NB4 (cell line): ENCODE measurements around the gene DTNB.

Source experiments
- MYC ChIP-seq: IDR thresholded peaks from 2 replicates; pipeline ENCODE4 v1.6.1; 2011; ENCODE audit warnings: low read depth, low read length
- POLR2A ChIP-seq: IDR thresholded peaks from 2 replicates; pipeline ENCODE4 v1.6.1; 2011; ENCODE audit warnings: mild to moderate bottlenecking; ENCODE audit not compliant: insufficient read length; ENCODE audit errors: extremely low read depth
- TF ChIP-seq, protein P1 (sequence below): IDR thresholded peaks from one replicate; pipeline ENCODE4 v1.5.1; 2012; ENCODE audit warnings: low read depth, low read length
- TF ChIP-seq, protein P2 (sequence below): IDR thresholded peaks from 2 replicates; pipeline ENCODE4 v1.6.1; 2011; ENCODE audit warnings: low read depth, low read length

DNA sequence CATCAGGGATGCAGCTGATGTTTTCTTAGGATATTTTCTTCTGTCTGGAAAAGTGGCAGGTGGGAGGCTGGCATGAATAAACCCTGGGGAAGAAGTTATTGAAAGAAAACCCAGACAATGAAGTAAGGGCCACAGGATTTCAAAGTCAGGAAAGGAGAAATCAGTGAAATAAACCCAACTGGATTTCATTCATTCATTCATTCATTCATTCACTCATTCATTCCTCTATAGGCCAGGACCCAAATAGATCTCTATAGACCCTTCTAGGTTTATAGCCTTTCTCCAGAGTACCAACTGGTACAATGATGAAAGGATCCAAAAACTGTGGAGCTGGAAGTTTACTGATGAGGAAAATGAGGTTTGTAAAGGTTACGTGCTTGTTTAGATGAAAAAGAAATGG lies 264.3 kb downstream of the DTNB start:
- TF ChIP-seq, protein P1, sequence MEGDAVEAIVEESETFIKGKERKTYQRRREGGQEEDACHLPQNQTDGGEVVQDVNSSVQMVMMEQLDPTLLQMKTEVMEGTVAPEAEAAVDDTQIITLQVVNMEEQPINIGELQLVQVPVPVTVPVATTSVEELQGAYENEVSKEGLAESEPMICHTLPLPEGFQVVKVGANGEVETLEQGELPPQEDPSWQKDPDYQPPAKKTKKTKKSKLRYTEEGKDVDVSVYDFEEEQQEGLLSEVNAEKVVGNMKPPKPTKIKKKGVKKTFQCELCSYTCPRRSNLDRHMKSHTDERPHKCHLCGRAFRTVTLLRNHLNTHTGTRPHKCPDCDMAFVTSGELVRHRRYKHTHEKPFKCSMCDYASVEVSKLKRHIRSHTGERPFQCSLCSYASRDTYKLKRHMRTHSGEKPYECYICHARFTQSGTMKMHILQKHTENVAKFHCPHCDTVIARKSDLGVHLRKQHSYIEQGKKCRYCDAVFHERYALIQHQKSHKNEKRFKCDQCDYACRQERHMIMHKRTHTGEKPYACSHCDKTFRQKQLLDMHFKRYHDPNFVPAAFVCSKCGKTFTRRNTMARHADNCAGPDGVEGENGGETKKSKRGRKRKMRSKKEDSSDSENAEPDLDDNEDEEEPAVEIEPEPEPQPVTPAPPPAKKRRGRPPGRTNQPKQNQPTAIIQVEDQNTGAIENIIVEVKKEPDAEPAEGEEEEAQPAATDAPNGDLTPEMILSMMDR = no peak
- TF ChIP-seq POLR2A (no peak), MYC (no peak)
- TF ChIP-seq, protein P2, sequence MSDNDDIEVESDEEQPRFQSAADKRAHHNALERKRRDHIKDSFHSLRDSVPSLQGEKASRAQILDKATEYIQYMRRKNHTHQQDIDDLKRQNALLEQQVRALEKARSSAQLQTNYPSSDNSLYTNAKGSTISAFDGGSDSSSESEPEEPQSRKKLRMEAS = no peak
